Jurkat, Clone E6-1 (cell line): ENCODE results near the gene ARHGAP24. TPM values are rescaled to one million over a fixed set of nuclear protein-coding genes. Genes with fewer than 3 reads are reported as not detected.

ENCODE experiments used
- DNase-seq: peaks from one replicate; pipeline ENCODE4 v3.0.0-alpha.2; 2011; ENCODE audit warnings: low read depth, low spot score
- H3K4me3 ChIP-seq: 2 replicates; pipeline ENCODE4 v1.5.1; 2011; ENCODE audit warnings: mild to moderate bottlenecking, low read length, control low read depth, moderate library complexity
- polyA plus RNA-seq: library from polyadenylated mRNA; unstranded; fragments of >200 nt; gene quantifications from one replicate; pipeline ENCODE4 v1.2.1, GENCODE V29; 2012; ENCODE audit warnings: missing spikeins; ENCODE audit not compliant: insufficient read length, insufficient read depth

Gene ARHGAP24
- polyA plus RNA-seq, result not detected

GRCh38 chr4:85474818-85475630 lies at the start of gene ARHGAP24:
TSS of gene ARHGAP24 (plus strand) at chr4:85475150.
- no peak for DNase-seq

DNA sequence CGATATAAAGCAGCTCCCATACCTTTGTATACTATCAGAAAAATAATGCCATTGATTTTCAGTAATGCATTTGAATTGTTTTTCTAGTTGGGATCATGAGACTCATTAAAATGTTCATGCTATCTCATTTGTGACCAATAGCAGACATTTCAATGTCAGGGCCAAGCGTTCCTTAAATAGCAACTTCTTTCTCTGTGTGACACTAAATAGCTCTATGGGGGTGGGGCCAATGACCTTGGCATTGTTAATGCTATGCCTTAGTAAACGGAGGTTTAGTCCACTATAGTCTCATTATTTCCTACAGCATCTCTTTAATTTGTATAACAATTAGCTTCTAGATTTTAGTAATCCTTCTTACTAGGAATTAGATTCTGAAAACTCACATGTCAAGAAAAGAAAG lies 48.6 kb upstream of the ARHGAP24 start:
- DNase-seq, result no peak
- H3K4me3 ChIP-seq, result no peak overlapping the region

More at GRCh38 chr4:85474818-85475630, at the start of gene ARHGAP24:
- no peak within 1 kb of the TSS for H3K4me3 ChIP-seq

GRCh38 chr4:85427123-85427522 lies 47.8 kb upstream of the ARHGAP24 start:
- H3K4me3 ChIP-seq, result no peak overlapping the region
- no peak for DNase-seq

DNA sequence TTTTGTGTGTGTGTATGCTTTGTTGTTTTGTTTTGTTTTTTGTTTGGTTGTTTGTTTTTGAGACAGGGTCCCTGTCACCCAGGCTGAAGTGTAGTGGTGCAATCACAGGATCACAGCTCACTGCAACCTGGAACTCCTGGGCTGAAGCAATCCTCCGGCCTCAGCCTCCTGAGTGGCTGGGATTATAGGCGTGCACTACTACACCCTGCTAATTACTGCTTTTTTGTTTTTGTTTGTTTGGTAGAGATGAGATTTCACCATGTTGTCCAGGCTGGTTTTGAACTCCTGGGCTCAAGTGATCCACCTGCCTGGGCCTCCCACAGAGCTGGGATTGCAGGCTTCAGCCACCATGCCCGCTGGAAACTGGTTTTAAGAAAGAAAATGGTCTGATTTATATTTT lies 44.7 kb upstream of the ARHGAP24 start:
- no peak for DNase-seq
- no peak overlapping the region for H3K4me3 ChIP-seq

- DNase-seq, result no peak
- no peak overlapping the region for H3K4me3 ChIP-seq
These were observed 44.3 kb upstream of the ARHGAP24 start for GRCh38 chr4:85430697-85431096.

GRCh38 chr4:85431156-85431555 lies 43.8 kb upstream of the ARHGAP24 start:
- no peak overlapping the region for H3K4me3 ChIP-seq
- no peak for DNase-seq

DNA sequence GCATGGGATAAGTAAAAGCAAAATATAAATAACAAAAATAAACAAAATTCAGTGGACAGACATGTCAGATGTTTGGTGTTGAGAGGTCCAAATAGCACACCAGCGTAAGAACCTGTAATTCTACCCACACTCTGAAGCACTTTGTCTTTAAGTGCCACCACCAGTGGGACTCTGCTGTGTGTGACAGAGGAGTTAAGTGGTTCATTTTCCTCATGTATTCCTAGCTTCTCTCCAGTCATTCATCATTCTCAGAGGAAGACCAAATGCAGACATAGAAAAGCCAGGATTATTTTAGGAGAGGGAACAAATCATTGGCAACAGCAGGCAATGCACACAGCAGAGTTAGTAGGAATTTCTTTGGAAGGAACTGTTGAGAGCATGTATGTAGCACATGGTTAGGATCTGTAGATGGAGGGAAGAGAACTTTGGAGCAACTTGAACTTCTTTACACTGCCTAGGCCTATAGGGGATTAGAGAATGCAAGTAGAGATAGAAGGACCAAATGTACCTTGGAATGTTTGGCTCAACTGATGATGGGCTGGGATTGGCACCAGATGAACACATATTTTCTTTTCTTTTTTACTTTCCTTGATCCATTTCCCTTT lies 43.0 kb upstream of the ARHGAP24 start:
- no peak for DNase-seq
- no peak overlapping the region for H3K4me3 ChIP-seq

GRCh38 chr4:85445050-85445639 lies 29.8 kb upstream of the ARHGAP24 start:
- DNase-seq, result no peak
- H3K4me3 ChIP-seq, result no peak overlapping the region

DNA sequence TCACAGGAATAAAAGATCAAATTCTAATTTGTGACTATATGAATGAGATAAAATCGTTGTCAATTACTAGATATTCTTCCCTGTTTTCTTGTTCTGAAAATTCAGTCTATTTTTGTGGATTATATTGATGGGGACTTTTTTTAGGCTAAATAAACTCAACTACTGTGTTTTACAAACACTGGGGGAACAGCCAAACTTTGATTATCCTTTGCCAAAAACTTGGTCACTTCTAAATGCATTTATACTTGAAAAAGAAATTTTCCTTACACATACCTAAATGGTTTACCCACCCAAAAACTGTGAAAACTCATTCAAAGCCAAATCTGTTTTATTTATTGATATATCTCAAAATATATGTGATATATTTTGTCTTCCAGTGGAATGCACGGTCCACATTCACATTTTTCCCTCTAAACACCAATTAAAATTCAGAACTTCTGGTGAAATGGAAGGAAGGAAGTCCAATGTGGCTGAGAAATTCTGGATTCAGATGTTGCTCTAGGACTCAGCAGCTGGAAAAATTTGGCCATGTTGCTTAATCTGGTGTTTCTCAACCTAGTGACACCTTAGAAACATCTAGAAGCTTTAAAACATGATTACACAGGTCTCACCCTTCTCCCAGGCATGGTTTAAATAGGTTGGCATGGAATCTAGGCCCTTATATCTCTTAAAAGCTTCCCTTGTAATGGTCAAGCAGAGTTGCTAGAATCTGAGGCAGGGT lies 28.6 kb upstream of the ARHGAP24 start:
- H3K4me3 ChIP-seq, result no peak overlapping the region
- no peak for DNase-seq

DNA sequence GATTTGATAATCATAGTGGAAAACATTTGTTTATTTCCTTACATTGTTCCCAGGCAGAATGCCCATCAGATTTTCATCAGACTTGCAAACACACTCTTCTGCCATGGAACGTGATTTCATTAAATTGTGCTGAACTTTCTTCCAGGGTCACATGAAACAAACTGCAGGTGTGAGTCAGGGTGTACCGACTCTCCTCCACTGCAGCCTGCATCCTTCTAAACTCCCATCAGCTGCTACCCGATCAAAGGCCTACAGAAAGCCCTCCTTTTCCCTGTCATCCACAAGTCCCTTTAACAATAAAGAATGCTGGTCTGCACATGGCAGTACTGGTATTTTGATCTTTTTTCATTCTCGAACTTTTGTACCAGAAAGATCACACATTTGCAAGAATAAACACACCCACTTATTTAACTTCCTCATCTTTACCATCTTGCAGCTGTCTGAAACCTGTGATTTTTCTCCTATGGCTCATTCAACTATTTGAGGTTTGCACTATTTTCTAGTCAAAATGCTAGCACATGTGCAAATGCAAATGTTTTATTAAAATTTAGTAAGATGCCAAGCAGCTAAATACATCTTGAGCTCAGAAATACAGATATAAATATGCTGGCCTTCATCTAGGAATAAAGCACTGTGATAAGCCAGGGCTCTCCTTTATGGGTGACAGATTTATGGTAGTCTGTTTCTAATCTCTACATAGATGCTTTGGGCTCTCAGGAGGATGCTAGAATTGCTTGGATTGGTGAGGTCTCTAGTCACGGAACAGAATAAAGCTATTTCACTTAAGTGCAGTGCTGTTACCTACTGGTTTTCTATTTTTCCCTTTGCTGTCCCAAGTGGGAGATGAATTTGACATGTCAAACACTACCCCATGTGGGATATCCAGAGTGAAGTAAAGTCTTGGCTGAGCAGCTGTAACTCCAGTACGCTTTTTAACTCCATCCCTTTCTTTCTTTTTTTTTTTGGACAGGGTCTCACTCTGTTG lies 25.8 kb upstream of the ARHGAP24 start:
- no peak overlapping the region for H3K4me3 ChIP-seq
- DNase-seq, result no peak

GRCh38 chr4:85452058-85452731 lies 22.8 kb upstream of the ARHGAP24 start:
- DNase-seq, result no peak
- no peak overlapping the region for H3K4me3 ChIP-seq

GRCh38 chr4:85455942-85456341 lies 19.0 kb upstream of the ARHGAP24 start:
- DNase-seq, result no peak
- H3K4me3 ChIP-seq, result no peak overlapping the region

DNA sequence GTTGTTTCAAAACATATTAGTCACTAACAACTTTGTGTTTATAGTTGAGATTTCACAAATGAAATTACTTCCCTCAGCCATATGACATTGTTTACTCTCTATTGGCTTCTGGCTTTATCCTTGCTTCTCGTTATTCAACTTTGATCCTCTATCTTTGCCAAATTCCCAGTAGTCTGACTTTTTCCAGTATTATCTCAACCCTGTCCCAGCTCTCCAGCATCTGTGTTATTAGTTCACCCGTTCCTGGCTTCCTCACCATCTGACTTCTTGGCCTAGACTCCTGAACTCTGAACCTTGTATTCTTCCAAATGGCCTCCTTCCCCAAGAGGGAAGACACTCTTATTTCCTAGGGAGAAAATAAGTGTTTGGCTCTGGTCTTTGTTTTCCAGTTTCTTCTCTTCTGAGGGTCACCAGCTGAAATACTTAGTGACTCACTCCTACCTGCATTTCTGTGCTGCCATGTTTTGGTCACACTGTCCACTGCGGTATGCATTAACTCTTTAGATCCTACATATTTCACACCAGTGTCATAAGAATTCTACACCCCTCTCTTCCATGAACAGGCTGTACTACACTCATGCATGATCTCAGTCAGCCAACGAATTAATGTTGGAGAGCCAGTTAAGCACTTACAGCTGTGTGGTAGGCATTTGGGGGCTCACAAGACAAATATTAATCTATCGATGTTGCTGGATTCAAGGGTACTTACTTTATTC lies 17.0 kb upstream of the ARHGAP24 start:
- no peak overlapping the region for H3K4me3 ChIP-seq
- DNase-seq, result no peak

- H3K4me3 ChIP-seq, result no peak overlapping the region
- DNase-seq, result no peak
These were observed 15.2 kb upstream of the ARHGAP24 start for GRCh38 chr4:85459736-85460135.

DNA sequence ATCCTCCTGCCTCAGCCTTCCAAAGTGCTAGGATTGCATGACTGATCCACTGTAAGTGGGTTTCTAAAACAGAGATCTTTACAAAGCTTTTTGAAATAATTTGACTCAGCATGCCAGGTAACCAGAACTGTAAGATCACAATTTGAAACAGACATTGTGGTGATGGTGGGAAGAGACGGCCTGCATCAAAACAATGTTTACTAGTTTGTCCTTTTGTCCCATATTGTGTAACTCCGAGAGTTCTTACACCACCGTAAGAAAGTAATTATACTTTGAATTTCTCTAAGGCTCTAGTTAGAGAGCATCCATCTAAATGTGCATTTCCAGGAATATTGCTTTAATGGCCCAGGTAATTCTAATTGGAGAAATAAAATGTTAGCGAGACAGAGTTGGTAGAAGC lies 594 bp upstream of the ARHGAP24 start:
- no peak overlapping the region for H3K4me3 ChIP-seq
- no peak for DNase-seq

DNA sequence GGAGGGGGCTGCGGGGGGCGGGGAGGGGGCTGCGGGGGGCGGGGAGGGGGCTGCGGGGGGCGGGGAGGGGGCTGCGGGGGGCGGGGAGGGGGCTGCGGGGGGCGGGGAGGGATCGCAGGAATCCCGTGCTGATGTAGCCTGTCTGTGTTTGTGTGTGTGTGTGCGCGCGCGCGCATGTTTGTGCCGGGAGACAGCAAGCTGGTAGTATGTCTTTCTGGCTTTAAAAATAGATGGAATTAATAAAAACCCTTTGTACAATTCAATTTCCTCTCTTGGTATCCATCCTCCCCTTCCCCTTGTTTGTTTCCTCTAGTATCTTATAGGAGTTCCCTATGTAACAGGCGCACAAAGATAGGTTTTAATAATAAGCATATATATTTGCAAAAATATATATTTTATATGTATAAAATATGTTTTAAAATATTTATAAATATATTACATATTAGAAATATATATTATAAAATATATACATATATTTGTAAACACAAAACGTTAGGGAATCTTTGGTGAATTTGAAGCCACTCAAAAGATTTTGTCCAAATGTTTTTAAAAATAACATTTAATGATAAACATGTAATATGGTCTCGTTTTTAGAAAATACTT lies 782 bp downstream of the ARHGAP24 start:
- H3K4me3 ChIP-seq, result no peak overlapping the region
- DNase-seq, result no peak

DNA sequence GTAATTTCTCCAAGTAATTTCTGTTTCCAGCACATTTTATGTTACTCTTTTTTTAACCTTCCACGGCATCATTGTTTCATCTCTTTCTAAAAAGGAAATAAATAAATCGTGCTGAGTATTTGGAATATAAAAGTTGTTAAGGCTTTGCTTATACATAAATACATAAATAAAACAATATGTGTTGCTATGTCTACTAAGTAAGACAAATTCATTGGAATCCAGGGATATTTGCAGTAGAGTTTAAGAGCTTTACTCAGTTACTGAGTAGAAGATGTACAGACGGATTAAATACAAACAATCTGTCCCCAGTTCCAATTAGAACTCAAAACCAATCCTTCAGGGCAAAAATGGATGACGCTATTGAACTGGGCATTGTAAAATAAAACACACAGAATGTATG lies 1.4 kb downstream of the ARHGAP24 start:
- DNase-seq, result no peak
- no peak overlapping the region for H3K4me3 ChIP-seq
